HEK293 (cell line): ENCODE results near the gene ZFYVE28.

Experiments used
- CTCF ChIA-PET: fragments of 350-600 bp; formaldehyde crosslinking; extraction: SDS; loops from one replicate; lab custom pipeline; 2021; ENCODE audit warnings: antibody characterized with exemption; lab: Yijun Ruan, JAX
- POLR2A ChIA-PET: fragments of 300-600 bp; formaldehyde crosslinking; extraction: SDS; loops from one replicate; lab custom pipeline; 2020; ENCODE audit warnings: antibody characterized with exemption, inconsistent platforms; lab: Yijun Ruan, JAX
- H3K27ac ChIP-seq: fragments of 200-500 bp; sonication (Bioruptor generic); 2 replicates; pipeline ENCODE4 v1.5.1; 2014; ENCODE audit warnings: low read depth, low read length, control low read depth, inconsistent platforms; ENCODE audit errors: extremely low read depth
- H3K36me3 ChIP-seq, 2 experiments: fragments of 200-500 bp in 1 of 2; sonication (Bioruptor generic) in 1 of 2; 1 replicate in 1 of 2; 2 replicates in 1 of 2; pipeline ENCODE4 v1.5.1; 2014 to 2017; ENCODE audit warnings: inconsistent platforms in 2 of 2, low read length in 2 of 2; ENCODE audit not compliant: control insufficient read depth in 2 of 2, insufficient read depth in 1 of 2
- H3K4me1 ChIP-seq: fragments of 200-500 bp; sonication (Bioruptor generic); 2 replicates; pipeline ENCODE4 v1.5.1; 2014; ENCODE audit warnings: mild to moderate bottlenecking, low read length, inconsistent platforms; ENCODE audit not compliant: control insufficient read depth, insufficient read depth
- H3K4me3 ChIP-seq: 2 replicates; pipeline ENCODE4 v1.5.1; 2011; ENCODE audit warnings: low read depth, mild to moderate bottlenecking, control low read depth, low read length, moderate library complexity
- H3K9me3 ChIP-seq: fragments of 200-500 bp; sonication (Bioruptor generic); 2 replicates; pipeline ENCODE4 v1.5.1; 2014; ENCODE audit warnings: low read depth, low read length, inconsistent platforms; ENCODE audit not compliant: control insufficient read depth, insufficient read depth
- KLF7 ChIP-seq: fragments of 450-650 bp; formaldehyde crosslinking; IDR thresholded peaks from 2 replicates; pipeline ENCODE4 v1.5.1; 2016; ENCODE audit warnings: missing biosample characterization, missing genetic modification characterization, borderline replicate concordance
- PRDM1 ChIP-seq: fragments of 450-650 bp; formaldehyde crosslinking; IDR thresholded peaks from 2 replicates; pipeline ENCODE4; 2016; ENCODE audit warnings: missing biosample characterization, missing genetic modification characterization
- SETDB1 ChIP-seq: IDR thresholded peaks from one replicate; pipeline ENCODE4 v1.6.1; 2017; ENCODE audit warnings: mild to moderate bottlenecking, low read length, moderate library complexity, mixed read lengths; ENCODE audit not compliant: insufficient read length
- WT1 ChIP-seq: fragments of 450-650 bp; formaldehyde crosslinking; IDR thresholded peaks from 2 replicates; pipeline ENCODE4 v1.5.1; 2016; ENCODE audit warnings: missing biosample characterization, missing genetic modification characterization
- ZBTB17 ChIP-seq: fragments of 450-650 bp; formaldehyde crosslinking; IDR thresholded peaks from 2 replicates; pipeline ENCODE4 v1.5.1; 2016; ENCODE audit warnings: missing biosample characterization, missing genetic modification characterization
- ZBTB20 ChIP-seq: fragments of 450-650 bp; formaldehyde crosslinking; IDR thresholded peaks from 2 replicates; pipeline ENCODE4 v1.5.1; 2016; ENCODE audit warnings: missing biosample characterization, missing genetic modification characterization
- ZBTB26 ChIP-seq: fragments of 450-650 bp; formaldehyde crosslinking; optimal IDR thresholded peaks from 2 replicates; pipeline ENCODE3; 2016; ENCODE audit warnings: missing biosample characterization, mild to moderate bottlenecking, missing genetic modification characterization
- ZNF140 ChIP-seq: fragments of 450-650 bp; formaldehyde crosslinking; IDR thresholded peaks from 2 replicates; pipeline ENCODE4 v1.5.1; 2016; ENCODE audit warnings: missing biosample characterization, missing genetic modification characterization
- ZNF157 ChIP-seq: fragments of 450-650 bp; formaldehyde crosslinking; IDR thresholded peaks from 2 replicates; pipeline ENCODE4 v1.5.1; 2016; ENCODE audit warnings: missing biosample characterization, missing genetic modification characterization
- ZNF169 ChIP-seq: fragments of 450-650 bp; formaldehyde crosslinking; IDR thresholded peaks from 2 replicates; pipeline ENCODE4 v1.5.1; 2016; ENCODE audit warnings: missing biosample characterization, missing genetic modification characterization
- ZNF558 ChIP-seq: fragments of 450-650 bp; formaldehyde crosslinking; IDR thresholded peaks from 2 replicates; pipeline ENCODE4 v1.5.1; 2016; ENCODE audit warnings: missing biosample characterization, missing genetic modification characterization
- ZSCAN30 ChIP-seq: fragments of 450-650 bp; IDR thresholded peaks from 2 replicates; pipeline ENCODE4 v1.5.1; 2018; ENCODE audit warnings: missing biosample characterization, mild to moderate bottlenecking, missing genetic modification characterization, moderate library complexity
- TF ChIP-seq, protein P1 (sequence below): fragments of 450-650 bp; formaldehyde crosslinking; conservative IDR thresholded peaks from 2 replicates; pipeline ENCODE4 v1.5.1; 2016; ENCODE audit warnings: low read depth, missing biosample characterization, missing genetic modification characterization

Gene ZFYVE28

GRCh38 chr4:2254665-2255500 is 163.6 kb downstream of the ZFYVE28 start:
- TF ChIP-seq ZNF169 (no peak), ZSCAN30 (tag by site-specific recombination) (no peak), KLF7 (no peak), ZBTB20 (tag by site-specific recombination) (no peak), SETDB1 (no peak), WT1 (tag by site-specific recombination) (no peak), ZNF157 (tag by site-specific recombination) (no peak), PRDM1 (tag by site-specific recombination) (no peak)
- TF ChIP-seq, protein P1, sequence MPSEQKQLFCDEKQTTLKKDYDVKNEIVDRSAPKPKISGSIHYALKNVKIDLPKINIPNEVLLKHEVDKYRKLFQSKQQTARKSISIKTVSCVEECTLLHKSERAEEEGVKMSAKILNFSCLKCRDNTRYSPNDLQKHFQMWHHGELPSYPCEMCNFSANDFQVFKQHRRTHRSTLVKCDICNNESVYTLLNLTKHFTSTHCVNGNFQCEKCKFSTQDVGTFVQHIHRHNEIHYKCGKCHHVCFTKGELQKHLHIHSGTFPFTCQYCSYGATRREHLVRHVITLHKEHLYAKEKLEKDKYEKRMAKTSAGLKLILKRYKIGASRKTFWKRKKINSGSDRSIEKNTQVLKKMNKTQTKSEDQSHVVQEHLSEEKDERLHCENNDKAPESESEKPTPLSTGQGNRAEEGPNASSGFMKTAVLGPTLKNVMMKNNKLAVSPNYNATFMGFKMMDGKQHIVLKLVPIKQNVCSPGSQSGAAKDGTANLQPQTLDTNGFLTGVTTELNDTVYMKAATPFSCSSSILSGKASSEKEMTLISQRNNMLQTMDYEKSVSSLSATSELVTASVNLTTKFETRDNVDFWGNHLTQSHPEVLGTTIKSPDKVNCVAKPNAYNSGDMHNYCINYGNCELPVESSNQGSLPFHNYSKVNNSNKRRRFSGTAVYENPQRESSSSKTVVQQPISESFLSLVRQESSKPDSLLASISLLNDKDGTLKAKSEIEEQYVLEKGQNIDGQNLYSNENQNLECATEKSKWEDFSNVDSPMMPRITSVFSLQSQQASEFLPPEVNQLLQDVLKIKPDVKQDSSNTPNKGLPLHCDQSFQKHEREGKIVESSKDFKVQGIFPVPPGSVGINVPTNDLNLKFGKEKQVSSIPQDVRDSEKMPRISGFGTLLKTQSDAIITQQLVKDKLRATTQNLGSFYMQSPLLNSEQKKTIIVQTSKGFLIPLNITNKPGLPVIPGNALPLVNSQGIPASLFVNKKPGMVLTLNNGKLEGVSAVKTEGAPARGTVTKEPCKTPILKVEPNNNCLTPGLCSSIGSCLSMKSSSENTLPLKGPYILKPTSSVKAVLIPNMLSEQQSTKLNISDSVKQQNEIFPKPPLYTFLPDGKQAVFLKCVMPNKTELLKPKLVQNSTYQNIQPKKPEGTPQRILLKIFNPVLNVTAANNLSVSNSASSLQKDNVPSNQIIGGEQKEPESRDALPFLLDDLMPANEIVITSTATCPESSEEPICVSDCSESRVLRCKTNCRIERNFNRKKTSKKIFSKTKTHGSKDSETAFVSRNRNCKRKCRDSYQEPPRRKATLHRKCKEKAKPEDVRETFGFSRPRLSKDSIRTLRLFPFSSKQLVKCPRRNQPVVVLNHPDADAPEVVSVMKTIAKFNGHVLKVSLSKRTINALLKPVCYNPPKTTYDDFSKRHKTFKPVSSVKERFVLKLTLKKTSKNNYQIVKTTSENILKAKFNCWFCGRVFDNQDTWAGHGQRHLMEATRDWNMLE (tag by site-specific recombination): no peak
- TF ChIP-seq, all 188 proteins: peak for 0
- Histone ChIP-seq H3K4me3 (no peak overlapping the region), H3K4me1 (no peaks in the 10 kb centered on the region), H3K27ac (no peak overlapping the region), H3K36me3 (peaks cover 0 to 93% of the 10 kb centered on the region in 2 experiments; a peak in 1 of 3 replicates), H3K9me3 (no peaks in the 10 kb centered on the region)
- ChIA-PET CTCF (no interaction called here), POLR2A (no interaction called here)

DNA sequence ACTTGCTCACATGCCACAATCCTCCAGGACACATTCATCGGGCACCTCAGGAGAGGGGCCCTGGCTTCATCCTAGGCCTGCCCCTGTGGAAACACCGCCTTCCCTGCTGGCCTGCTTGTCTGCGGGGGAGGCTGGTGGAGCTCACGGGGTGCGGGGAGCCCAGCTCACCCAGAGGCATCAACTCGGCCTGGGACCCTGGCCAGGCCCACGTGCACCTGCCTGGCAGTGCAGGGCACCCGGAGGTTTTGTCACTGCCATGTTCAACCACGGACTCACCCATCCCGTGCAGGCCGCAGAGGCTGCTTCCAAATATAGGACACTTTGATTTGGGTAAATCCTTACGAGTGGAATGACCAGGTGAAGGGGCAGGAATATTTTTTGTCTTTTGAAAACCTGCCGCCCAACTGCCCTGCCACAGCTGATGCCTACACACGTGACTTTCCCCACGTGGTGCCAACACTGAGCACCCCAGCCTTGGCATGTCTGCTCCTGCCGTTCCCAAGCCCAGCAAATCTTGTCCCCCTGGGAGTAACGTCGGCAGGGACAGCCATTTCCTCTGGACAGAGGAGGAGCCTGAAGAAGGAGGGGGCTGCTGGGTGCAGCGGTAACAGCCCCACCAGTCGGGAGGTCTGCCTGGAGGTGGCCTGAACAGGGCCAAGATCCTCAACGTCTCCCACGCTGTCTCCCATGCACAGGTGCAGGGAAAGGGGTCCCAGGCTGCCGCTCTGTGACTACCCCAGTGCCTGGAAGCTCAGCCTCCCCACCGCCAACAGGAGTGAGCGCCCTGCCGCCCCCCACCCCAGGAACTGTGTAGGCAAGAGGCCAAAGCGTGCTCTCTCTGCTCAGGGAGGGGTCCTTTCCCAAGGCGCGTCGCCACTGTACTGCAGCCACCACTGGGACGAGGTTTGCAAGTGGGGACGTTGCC is 165.0 kb downstream of the ZFYVE28 start:
- peaks cover 0 to 92% of the 10 kb centered on the region in 2 experiments; a peak in 1 of 3 replicates for H3K36me3 ChIP-seq
- no peaks in the 10 kb centered on the region for H3K4me1 ChIP-seq
- H3K9me3 ChIP-seq: no peaks in the 10 kb centered on the region
- ChIA-PET POLR2A (interaction anchor here (1.5 kb wide), 1 partner anchor 12 kb away, joined by 3 read pairs; the partner anchor contains the start of genes HAUS3 and POLN), CTCF (no interaction called here)
- H3K27ac ChIP-seq: no peak overlapping the region
- no peak for TF ChIP-seq ZBTB17 (tag by site-specific recombination)
- TF ChIP-seq ZNF140 (tag by site-specific recombination): no peak
- no peak for TF ChIP-seq ZBTB26
- no peak for TF ChIP-seq SETDB1
- no peak for TF ChIP-seq ZNF558 (tag by site-specific recombination)
- H3K4me3 ChIP-seq: no peak overlapping the region
